DMS79 (cell line): ENCODE data around the gene SNX32.
"Not testable (repeated sequence)": the region's sequence is repeated elsewhere in the genome, so short reads cannot be mapped to it uniquely, and the experiment has no call there.

Experiments used
- DNase-seq: peaks from one replicate; lab custom pipeline; 2025; lab: John Stamatoyannopoulos, UW

Gene SNX32

GRCh38 chr11:65829459-65829858 lies 4.3 kb upstream of the SNX32 start:
- no peak for DNase-seq

- not testable (repeated sequence) for DNase-seq
These were observed 1.5 kb upstream of the SNX32 start for GRCh38 chr11:65832231-65832630.

DNA sequence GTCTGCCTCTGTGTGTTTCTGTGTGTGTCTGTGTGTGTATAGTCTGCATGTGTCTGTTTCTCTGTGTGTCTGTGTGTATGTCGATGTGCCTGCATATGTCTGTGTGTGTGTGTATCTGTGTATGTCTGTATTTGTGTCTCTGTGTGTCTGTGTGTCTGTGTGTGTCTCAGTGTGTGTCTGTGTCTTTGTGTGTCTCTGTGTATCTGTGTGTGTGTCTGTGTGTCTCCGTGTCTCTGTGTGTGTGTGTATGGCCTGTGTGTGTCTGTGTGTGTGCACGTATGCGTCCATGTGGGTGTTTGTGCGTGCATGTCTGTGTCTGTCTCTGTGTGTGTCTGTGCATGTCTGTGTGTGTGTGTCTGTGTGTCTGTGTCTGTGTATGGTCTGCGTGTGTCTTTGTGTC lies 439 bp downstream of the SNX32 start:
- no peak for DNase-seq

GRCh38 chr11:65842144-65842543 lies 8.4 kb downstream of the SNX32 start:
- no peak for DNase-seq

- DNase-seq, result no peak
These were observed 10.0 kb downstream of the SNX32 start for GRCh38 chr11:65843811-65844210.

DNA sequence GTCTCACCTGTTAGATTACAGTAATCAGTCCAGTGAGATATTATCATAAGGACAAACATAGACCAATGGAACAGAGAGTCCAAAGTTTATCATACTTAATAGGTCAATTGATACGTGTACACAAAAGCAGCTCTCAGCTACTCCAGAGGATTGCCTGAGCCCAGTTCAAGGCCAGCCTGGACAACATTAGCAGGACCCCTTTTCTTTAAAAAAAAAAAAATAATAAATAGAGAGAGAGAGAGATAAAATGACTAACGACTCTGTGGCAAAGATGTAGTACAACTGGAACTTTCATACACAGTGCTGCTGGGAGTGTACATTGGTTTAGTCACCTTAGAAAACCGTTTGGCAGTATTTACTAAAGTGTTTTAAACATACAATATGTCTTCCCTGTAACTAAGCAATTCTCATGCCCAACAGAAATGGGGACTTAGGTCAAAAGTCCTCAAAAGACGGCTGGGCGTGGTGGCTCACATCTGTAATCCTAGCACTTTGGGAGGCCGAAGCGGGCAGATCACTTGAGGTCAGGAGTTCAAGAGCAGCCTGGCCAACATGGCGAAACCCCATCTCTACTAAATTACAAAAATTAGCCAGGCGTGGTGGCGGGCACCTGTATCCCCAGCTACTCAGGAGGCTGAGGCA lies 10.6 kb downstream of the SNX32 start:
- DNase-seq, result no peak

DNA sequence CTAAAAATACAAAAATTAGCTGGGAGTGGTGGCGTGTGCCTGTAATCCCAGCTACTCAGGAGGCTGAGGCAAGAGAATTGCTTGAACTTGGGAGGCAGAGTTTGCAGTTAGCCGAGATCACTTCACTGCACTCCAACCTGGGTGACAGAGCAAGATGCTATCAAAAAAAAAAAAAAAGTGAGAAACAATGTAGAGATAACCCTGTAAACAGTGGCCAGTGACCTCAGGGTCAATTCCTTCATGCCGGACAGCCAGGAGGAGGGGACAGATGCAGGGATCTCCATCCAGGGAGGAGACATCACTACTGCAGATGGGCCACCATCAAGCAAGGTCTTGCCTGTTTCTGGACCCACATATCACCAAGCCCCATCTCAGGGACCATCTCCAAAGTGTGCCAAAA lies 14.0 kb downstream of the SNX32 start:
- no peak for DNase-seq

DNA sequence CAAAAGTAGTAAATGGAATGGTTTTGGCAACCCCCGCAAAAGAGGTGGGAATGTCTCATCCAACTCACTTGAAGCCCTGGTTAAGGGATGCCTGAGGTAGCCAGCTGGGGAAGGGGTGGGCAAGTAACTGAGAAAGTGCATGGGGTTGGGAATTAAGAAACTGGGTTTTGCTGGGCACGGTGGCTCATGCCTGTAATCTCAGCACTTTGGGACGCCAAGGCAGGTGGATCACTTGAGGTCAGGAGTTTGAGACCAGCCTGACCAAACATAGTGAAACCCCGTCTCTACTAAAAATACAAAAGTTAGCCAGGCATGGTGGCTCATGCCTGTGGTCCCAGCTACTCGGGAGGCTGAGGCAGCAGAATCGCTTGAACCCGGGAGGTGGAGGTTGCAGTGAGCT lies 14.9 kb downstream of the SNX32 start:
- DNase-seq, result not testable (repeated sequence)

GRCh38 chr11:65849366-65849765 lies 15.6 kb downstream of the SNX32 start:
- no peak for DNase-seq

- DNase-seq, result no peak
These were observed 16.0 kb downstream of the SNX32 start for GRCh38 chr11:65849771-65850216.

- no peak for DNase-seq
These were observed 16.7 kb downstream of the SNX32 start for GRCh38 chr11:65850217-65851082.

GRCh38 chr11:65851083-65851579 lies 17.4 kb downstream of the SNX32 start:
- no peak for DNase-seq

DNA sequence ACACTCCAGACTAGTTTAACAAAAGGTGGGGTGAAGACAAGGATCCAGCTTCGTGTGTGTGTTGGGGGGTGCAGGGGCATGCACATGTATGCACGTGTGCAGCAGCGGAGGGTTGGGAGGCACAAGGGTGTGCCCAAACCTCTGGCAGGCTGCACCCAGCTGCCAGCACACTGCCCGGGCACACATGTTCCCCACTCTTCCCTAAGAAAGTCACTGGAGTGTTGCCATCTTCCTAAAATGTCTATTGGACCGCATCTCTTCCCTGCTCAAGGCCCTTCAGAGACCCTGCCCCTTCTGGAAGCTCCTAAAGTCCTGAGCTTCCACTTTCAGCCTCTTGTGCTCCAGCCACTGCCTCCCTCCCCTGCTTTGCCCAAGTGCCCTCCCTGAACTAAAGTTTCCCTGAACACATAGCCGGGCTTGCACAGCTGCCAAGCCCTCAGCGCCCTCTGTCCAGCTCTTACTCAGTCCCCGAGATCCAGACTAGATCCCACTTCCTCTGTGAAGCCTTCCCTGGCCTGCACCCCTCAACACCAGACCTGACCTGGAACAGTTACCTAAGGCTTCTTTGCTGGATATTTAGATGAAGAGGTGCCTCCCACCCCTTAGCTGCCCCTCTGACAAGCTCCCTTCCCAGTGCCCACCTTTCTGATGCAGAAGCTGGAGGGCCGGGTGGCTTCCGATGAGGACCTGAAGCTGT lies 18.2 kb downstream of the SNX32 start:
- DNase-seq, result no peak

DNA sequence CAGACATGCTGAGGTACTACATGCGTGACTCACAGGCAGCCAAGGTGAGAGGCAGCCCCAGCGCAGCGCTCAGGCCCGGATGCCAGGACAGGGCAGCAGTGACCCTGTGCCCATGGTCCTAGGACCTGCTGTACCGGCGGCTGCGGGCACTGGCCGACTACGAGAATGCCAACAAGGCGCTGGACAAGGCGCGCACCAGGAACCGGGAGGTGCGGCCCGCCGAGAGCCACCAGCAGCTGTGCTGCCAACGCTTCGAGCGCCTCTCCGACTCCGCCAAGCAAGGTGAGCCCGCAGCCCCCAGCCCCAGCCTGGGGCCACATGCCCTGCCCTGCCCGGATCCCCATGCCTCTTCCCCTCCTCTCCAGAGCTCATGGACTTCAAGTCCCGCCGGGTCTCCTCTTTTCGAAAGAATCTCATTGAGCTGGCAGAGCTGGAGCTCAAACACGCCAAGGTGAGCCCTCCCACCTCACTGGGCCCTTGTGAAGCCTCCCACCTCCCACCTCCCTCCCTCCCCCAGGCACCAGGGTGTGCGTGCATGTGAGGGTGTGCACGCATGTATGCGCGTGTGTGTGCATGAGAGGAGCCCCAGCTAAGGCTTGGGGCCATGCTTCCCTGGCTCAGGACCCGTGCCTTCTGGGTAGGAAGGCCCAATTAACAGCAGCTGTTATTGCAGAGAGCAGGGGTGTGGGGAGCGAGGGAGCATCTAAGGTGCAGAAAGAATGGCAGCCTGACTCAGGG lies 18.9 kb downstream of the SNX32 start:
- DNase-seq, result no peak

GRCh38 chr11:65853246-65853979 lies 19.6 kb downstream of the SNX32 start:
- no peak for DNase-seq

- DNase-seq, result no peak
These were observed 20.4 kb downstream of the SNX32 start for GRCh38 chr11:65854161-65854592.

- DNase-seq, result no peak
These were observed 21.4 kb downstream of the SNX32 start for GRCh38 chr11:65854852-65855837.

GRCh38 chr11:65855927-65856363 lies 22.2 kb downstream of the SNX32 start:
- DNase-seq, result no peak

DNA sequence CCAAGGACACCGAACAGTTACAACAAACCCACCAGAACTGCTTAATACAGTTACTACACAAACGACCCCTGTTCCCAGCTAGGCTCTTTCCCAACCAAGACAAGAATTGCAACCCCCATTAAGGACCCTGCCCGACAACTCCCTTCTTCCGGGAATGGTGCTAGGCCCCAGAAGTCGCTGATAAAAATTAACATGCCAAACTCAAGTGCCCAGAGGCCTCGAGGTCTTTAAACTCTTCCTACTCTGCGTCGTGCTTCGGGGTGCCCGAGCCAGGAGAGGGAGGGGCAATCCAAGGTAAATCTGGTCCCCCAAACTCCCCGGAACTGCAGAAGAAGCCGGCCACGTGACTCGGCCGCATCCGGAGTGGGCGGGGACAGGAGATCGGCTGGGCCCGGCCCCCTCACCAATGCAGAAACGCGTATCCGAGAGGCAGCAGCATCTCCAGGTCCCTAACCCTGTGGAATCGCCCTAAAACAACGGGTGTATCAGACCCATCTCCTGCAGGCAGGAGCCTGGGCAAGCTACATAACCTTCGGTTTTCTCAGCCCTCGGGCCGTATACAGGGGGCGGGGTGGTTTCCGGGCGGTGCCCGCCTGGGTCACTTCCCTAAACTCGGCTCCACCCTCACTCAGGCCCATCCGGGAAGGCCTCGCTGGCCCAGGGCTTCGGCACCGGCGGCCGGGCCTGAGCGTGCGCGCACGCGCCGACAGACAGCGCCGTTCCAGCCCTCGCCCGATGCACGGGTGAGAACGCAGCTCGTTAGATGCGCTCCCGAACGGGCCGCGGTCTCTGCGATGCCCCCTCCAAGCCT lies 23.1 kb downstream of the SNX32 start:
- DNase-seq, result peak; percentile 18
